HG02943 (cell line): Measurements from ENCODE around the gene CRIP1.

Experiments
- ATAC-seq: cut with Tn5 transposase; IDR thresholded peaks from one replicate; pipeline ENCODE4 v1.9.1; 2021; ENCODE audit warnings: mild to moderate bottlenecking, low read depth, moderate library complexity; ENCODE audit not compliant: unreplicated experiment

CRIP1 gene

GRCh38 chr14:105450864-105451720 is 35.6 kb upstream of the CRIP1 start:
- no peak for ATAC-seq

GRCh38 chr14:105452963-105453362 is 33.7 kb upstream of the CRIP1 start:
- ATAC-seq = no peak

- no peak for ATAC-seq
Observed at GRCh38 chr14:105453847-105454246, 32.8 kb upstream of the CRIP1 start.

GRCh38 chr14:105455086-105455640 is 31.5 kb upstream of the CRIP1 start:
- ATAC-seq = no peak

- ATAC-seq = no peak
Observed at GRCh38 chr14:105455766-105456660, 30.7 kb upstream of the CRIP1 start.

- no peak for ATAC-seq
Observed at GRCh38 chr14:105456736-105457617, 29.7 kb upstream of the CRIP1 start.

- ATAC-seq = no peak
Observed at GRCh38 chr14:105458010-105458409, 28.7 kb upstream of the CRIP1 start.

- ATAC-seq = no peak
Observed at GRCh38 chr14:105458571-105458970, 28.1 kb upstream of the CRIP1 start.

GRCh38 chr14:105460116-105460515 is 26.6 kb upstream of the CRIP1 start:
- ATAC-seq = no peak

GRCh38 chr14:105460616-105461015 is 26.1 kb upstream of the CRIP1 start:
- no peak for ATAC-seq

GRCh38 chr14:105461903-105462302 is 24.8 kb upstream of the CRIP1 start:
- ATAC-seq = no peak

GRCh38 chr14:105464501-105464900 is 22.2 kb upstream of the CRIP1 start:
- no peak for ATAC-seq

- ATAC-seq = no peak
Observed at GRCh38 chr14:105465209-105466031, 21.3 kb upstream of the CRIP1 start.

- ATAC-seq = no peak
Observed at GRCh38 chr14:105466531-105467248, 20.0 kb upstream of the CRIP1 start.

- no peak for ATAC-seq
Observed at GRCh38 chr14:105467249-105467941, 19.3 kb upstream of the CRIP1 start.

- ATAC-seq = no peak
Observed at GRCh38 chr14:105467942-105468471, 18.7 kb upstream of the CRIP1 start.

- no peak for ATAC-seq
Observed at GRCh38 chr14:105468621-105469241, 18.0 kb upstream of the CRIP1 start.
